HCT116 (cell line): ENCODE data around the gene PTPRC. TPM values are rescaled to one million over a fixed set of nuclear protein-coding genes. Genes with fewer than 3 reads are reported as not detected.

Experiments used
- ATAC-seq: fragments of 200-7000 bp; cut with Tn5 transposase; 2 replicates; pipeline ENCODE4 v1.9.1; 2020; ENCODE audit warnings: mild to moderate bottlenecking, moderate library complexity
- BruUV-seq: library from RNA; stranded (reverse); fragments of 400-500 nt; replicated peaks from 2 replicates; lab custom pipeline; 2021; lab: Mats Ljungman, UMichigan
- CTCF ChIA-PET: fragments of 300-600 bp; sonication (Branson Sonifier 250); formaldehyde crosslinking; loops from one replicate; lab custom pipeline; 2021; ENCODE audit warnings: antibody characterized with exemption; lab: Charles Lee
- POLR2A ChIA-PET: fragments of 300-600, 350-600 bp; sonication (Branson Sonifier 250); formaldehyde crosslinking; loops from one replicate; lab custom pipeline; 2021; ENCODE audit warnings: antibody characterized with exemption; lab: Charles Lee
- RAD21 ChIA-PET, 2 experiments: fragments of 300-600 bp; sonication (Branson Sonifier 250); formaldehyde crosslinking; loops; one replicate each; lab custom pipeline; 2023; ENCODE audit warnings: low total read pairs in 2 of 2; ENCODE audit not compliant: uncharacterized antibody in 2 of 2, unreplicated experiment in 2 of 2, low non-redundant PET in 1 of 2; lab: Charles Lee
- DNase-seq: peaks from one replicate; pipeline ENCODE4 v3.0.0-alpha.2; 2010; ENCODE audit warnings: low read depth, low spot score
- H2AFZ ChIP-seq: fragments of 200-600 bp; shearing (Covaris generic), sonication (generic); 2 replicates; pipeline ENCODE4 v1.6.1; 2017; ENCODE audit warnings: low read depth, mixed run types, mixed read lengths, antibody characterized with exemption, low read length; ENCODE audit not compliant: poor library complexity, severe bottlenecking
- H3K27ac ChIP-seq: 2 replicates; pipeline ENCODE4 v1.5.1; 2012; ENCODE audit warnings: low read depth, low read length
- H3K27me3 ChIP-seq: fragments of 200-600 bp; sonication (generic); 2 replicates; pipeline ENCODE4 v1.6.1; 2016; ENCODE audit warnings: mixed run types, low read length, mixed read lengths; ENCODE audit not compliant: insufficient read depth
- H3K36me3 ChIP-seq, 2 experiments: fragments of 200-500 bp in 1 of 2; fragments of 200-600 bp in 1 of 2; sonication (Bioruptor generic) in 1 of 2; sonication (generic) in 1 of 2; 2 replicates each; pipeline versions ENCODE4 v1.5.1 to v1.6.1; 2014 to 2016; ENCODE audit warnings: low read length in 2 of 2, inconsistent platforms in 1 of 2, mixed read lengths in 1 of 2, mixed run types in 1 of 2; ENCODE audit not compliant: insufficient read depth in 2 of 2, control insufficient read depth in 1 of 2
- H3K4me1 ChIP-seq, 2 experiments: fragments of 200-600 bp in 1 of 2; sonication (generic) in 1 of 2; 2 replicates each; pipeline versions ENCODE4 v1.5.1 to v1.6.1; 2012 to 2017; ENCODE audit warnings: low read length in 2 of 2, inconsistent platforms in 1 of 2, mild to moderate bottlenecking in 1 of 2, mixed read lengths in 1 of 2, mixed run types in 1 of 2, moderate library complexity in 1 of 2; ENCODE audit not compliant: insufficient read depth in 2 of 2, control insufficient read depth in 1 of 2
- H3K4me2 ChIP-seq: fragments of 200-600 bp; sonication (generic); 2 replicates; pipeline ENCODE4 v1.6.1; 2017; ENCODE audit warnings: mixed run types, low read length, mixed read lengths
- H3K4me3 ChIP-seq, 2 experiments: fragments of 200-600 bp in 1 of 2; sonication (generic) in 1 of 2; replicated peaks in 1 of 2; 2 replicates each; pipeline ENCODE4 v1.5.1; 2011 to 2016; ENCODE audit warnings: low read length in 2 of 2, control low read depth in 1 of 2, low read depth in 1 of 2, mild to moderate bottlenecking in 1 of 2, mixed read lengths in 1 of 2, mixed run types in 1 of 2
- H3K79me2 ChIP-seq: fragments of 200-600 bp; sonication (generic); 2 replicates; pipeline ENCODE4 v1.6.1; 2017; ENCODE audit warnings: mild to moderate bottlenecking, mixed run types, low read length, moderate library complexity, mixed read lengths; ENCODE audit not compliant: insufficient read depth
- H3K9ac ChIP-seq: fragments of 200-600 bp; sonication (generic); 2 replicates; pipeline ENCODE4 v1.6.1; 2016; ENCODE audit warnings: low read length, mixed read lengths
- H3K9me2 ChIP-seq: fragments of 200-600 bp; sonication (generic), shearing (Covaris generic); 2 replicates; pipeline ENCODE4 v1.6.1; 2017; ENCODE audit warnings: mixed run types, mild to moderate bottlenecking, moderate library complexity; ENCODE audit not compliant: insufficient read depth
- H3K9me3 ChIP-seq, 2 experiments: fragments of 200-500 bp in 1 of 2; fragments of 200-600 bp in 1 of 2; sonication (Bioruptor generic) in 1 of 2; sonication (generic) in 1 of 2; 2 replicates each; pipeline ENCODE4 v1.6.1; 2014 to 2017; ENCODE audit warnings: low read length in 2 of 2, mixed read lengths in 2 of 2, inconsistent platforms in 1 of 2, low read depth in 1 of 2, mild to moderate bottlenecking in 1 of 2, mixed run types in 1 of 2, moderate library complexity in 1 of 2; ENCODE audit not compliant: control insufficient read depth in 1 of 2, insufficient read depth in 1 of 2
- H4K20me1 ChIP-seq: fragments of 200-600 bp; sonication (generic), shearing (Covaris generic); 2 replicates; pipeline ENCODE4 v1.6.1; 2017; ENCODE audit warnings: mixed run types, mild to moderate bottlenecking, moderate library complexity; ENCODE audit not compliant: insufficient read depth
- ATF3 ChIP-seq: IDR thresholded peaks from 2 replicates; pipeline ENCODE4 v1.6.1; 2012
- CTCF ChIP-seq, 3 experiments: fragments of 200-600 bp in 1 of 3; sonication (generic) in 1 of 3; IDR thresholded peaks in 2 of 3; conservative IDR thresholded peaks in 1 of 3; 2 replicates each; pipeline ENCODE4 v1.5.1; 2012 to 2017; ENCODE audit warnings: low read depth in 2 of 3, low read length in 2 of 3, antibody characterized with exemption in 1 of 3, borderline replicate concordance in 1 of 3, control low read depth in 1 of 3, mild to moderate bottlenecking in 1 of 3, mixed read lengths in 1 of 3, mixed run types in 1 of 3, moderate library complexity in 1 of 3; ENCODE audit not compliant: insufficient read depth in 1 of 3
- EGR1 ChIP-seq: IDR thresholded peaks from 2 replicates; pipeline ENCODE4 v1.6.1; 2012; ENCODE audit warnings: low read depth
- EZH2 ChIP-seq: fragments of 200-600 bp; sonication (generic); IDR thresholded peaks from 2 replicates; pipeline ENCODE4 v1.6.1; 2017; ENCODE audit warnings: antibody characterized with exemption, mixed run types
- EZH2phosphoT487 ChIP-seq: fragments of 200-600 bp; IDR thresholded peaks from 2 replicates; pipeline ENCODE4 v1.6.1; 2018; ENCODE audit warnings: antibody characterized with exemption, borderline replicate concordance
- JUND ChIP-seq: IDR thresholded peaks from 2 replicates; pipeline ENCODE4 v1.6.1; 2012
- MAX ChIP-seq: IDR thresholded peaks from 2 replicates; pipeline ENCODE4 v1.6.1; 2012
- POLR2AphosphoS5 ChIP-seq: IDR thresholded peaks from 2 replicates; pipeline ENCODE4 v1.6.1; 2011; ENCODE audit warnings: mild to moderate bottlenecking, low read depth, low read length, moderate library complexity
- SIN3A ChIP-seq: IDR thresholded peaks from 2 replicates; pipeline ENCODE4 v1.6.1; 2012; ENCODE audit warnings: low read depth
- SP1 ChIP-seq: IDR thresholded peaks from 2 replicates; pipeline ENCODE4 v1.6.1; 2012; ENCODE audit warnings: low read depth
- TCF7L2 ChIP-seq: IDR thresholded peaks from 2 replicates; pipeline ENCODE4 v1.7.0; 2011; ENCODE audit warnings: borderline replicate concordance, inconsistent platforms; ENCODE audit not compliant: insufficient read depth, insufficient read length; ENCODE audit errors: extremely low read depth
- ZBTB33 ChIP-seq: IDR thresholded peaks from 2 replicates; pipeline ENCODE4 v1.6.1; 2011; ENCODE audit warnings: mild to moderate bottlenecking, low read length, moderate library complexity; ENCODE audit not compliant: insufficient replicate concordance; ENCODE audit errors: extremely low read depth
- intact Hi-C: fragments of 100-400 bp; cut with micrococcal nuclease; formaldehyde crosslinking; loops from 2 replicates; pipeline ENCODE4 v1.10.0; 2022
- total RNA-seq: library from RNA; stranded (reverse); gene quantifications from one replicate; pipeline ENCODE4 v1.2.1, GENCODE V29; 2021; ENCODE audit not compliant: unreplicated experiment

PTPRC gene
- total RNA-seq, 1 experiment from 2014 or later: 1.2 TPM

- no peaks in the 10 kb centered on the region for H3K4me1 ChIP-seq
- ChIA-PET CTCF (no interaction called here), POLR2A (no interaction called here), RAD21 (no interaction called here)
- H3K9me2 ChIP-seq: no peaks in the 10 kb centered on the region
- TF ChIP-seq EZH2 (no peak), TCF7L2 (no peak), CTCF (IDR thresholded peaks at IDR 0.05 in 2 of 3, conservative IDR thresholded peaks at IDR 0.05 in 1 of 3; ENCODE audit: borderline replicate concordance in 1 of 3, insufficient read depth in 1 of 3, low read depth in 2 of 3, low read length in 2 of 3) (no peak), POLR2AphosphoS5 (no peak), EGR1 (no peak), JUND (no peak), SIN3A (no peak), ATF3 (no peak), SP1 (no peak), MAX (no peak), ZBTB33 (no peak), EZH2phosphoT487 (no peak)
- no peaks in the 10 kb centered on the region for H3K9me3 ChIP-seq
- H3K9ac ChIP-seq: no peak overlapping the region
- H3K79me2 ChIP-seq: no peaks in the 10 kb centered on the region
- H4K20me1 ChIP-seq: no peaks in the 10 kb centered on the region
- H3K27me3 ChIP-seq: no peaks in the 10 kb centered on the region
- intact Hi-C loops: no loop called here
- no peak for DNase-seq
- H3K36me3 ChIP-seq: no peaks in the 10 kb centered on the region
- H3K4me3 ChIP-seq: no peak overlapping the region
- no peak for ATAC-seq
- H2AFZ ChIP-seq: no peak overlapping the region
- no peak overlapping the region for H3K4me2 ChIP-seq
- BruUV-seq: no TSS peak
- no peak overlapping the region for H3K27ac ChIP-seq
These were observed 154.9 kb downstream of the PTPRC start for GRCh38 chr1:198793714-198794113.
